H1 (cell line): ENCODE data around the gene ADAM21.

Source experiments
- ATF2 ChIP-seq: IDR thresholded peaks from 2 replicates; pipeline ENCODE4 v1.6.1; 2012; ENCODE audit warnings: low read length, inconsistent platforms
- CTCF ChIP-seq, 3 experiments: IDR thresholded peaks; 1 replicate in 2 of 3; 2 replicates in 1 of 3; pipeline versions ENCODE4 v1.5.1 to v1.6.1; 2011; ENCODE audit warnings: low read length in 3 of 3, mild to moderate bottlenecking in 3 of 3, inconsistent platforms in 2 of 3, low read depth in 1 of 3, moderate library complexity in 1 of 3; ENCODE audit not compliant: insufficient read depth in 1 of 3; ENCODE audit errors: control extremely low read depth in 1 of 3
- EP300 ChIP-seq, 2 experiments: IDR thresholded peaks; 1 replicate in 1 of 2; 2 replicates in 1 of 2; pipeline ENCODE4 v1.6.1; 2011 to 2012; ENCODE audit warnings: low read depth in 2 of 2, low read length in 2 of 2, mild to moderate bottlenecking in 2 of 2, borderline replicate concordance in 1 of 2, inconsistent platforms in 1 of 2, moderate library complexity in 1 of 2
- POLR2A ChIP-seq, 2 experiments: IDR thresholded peaks; 1 replicate in 1 of 2; 2 replicates in 1 of 2; pipeline ENCODE4 v1.6.1; 2011; ENCODE audit warnings: low read depth in 2 of 2, low read length in 2 of 2, mild to moderate bottlenecking in 2 of 2; ENCODE audit errors: control extremely low read depth in 1 of 2
- YY1 ChIP-seq: IDR thresholded peaks from 2 replicates; pipeline ENCODE4 v1.6.1; 2011; ENCODE audit warnings: low read depth, mild to moderate bottlenecking, low read length

- TF ChIP-seq ATF2 (no peak), EP300 (IDR thresholded peaks at IDR 0.05; ENCODE audit: borderline replicate concordance in 1 of 2, low read depth in 2 of 2, low read length in 2 of 2) (no peak), CTCF (IDR thresholded peaks at IDR 0.05; ENCODE audit: control extremely low read depth in 1 of 3, insufficient read depth in 1 of 3, low read depth in 1 of 3, low read length in 3 of 3) (no peak), POLR2A (IDR thresholded peaks at IDR 0.05; ENCODE audit: control extremely low read depth in 1 of 2, low read depth in 2 of 2, low read length in 2 of 2) (no peak), YY1 (no peak)
These were observed 21.9 kb downstream of the ADAM21 start for GRCh38 chr14:70473825-70474224.
